ENCODE measurements around the gene THUMPD3. TPM values are rescaled to one million over a fixed set of nuclear protein-coding genes. Genes with fewer than 3 reads are reported as not detected.

Gene THUMPD3
- total RNA-seq, 2 experiments from 2014 or later, result 74.2 to 78.0 TPM

GRCh38 chr3:9384141-9384828 lies 21.4 kb downstream of the THUMPD3 start:
- Histone ChIP-seq H3K9me3 (ENCODE audit: control insufficient read depth in 1 of 2, insufficient read depth in 1 of 2, low read length in 2 of 2) (no peaks in the 10 kb centered on the region), H3K4me1 (ENCODE audit: insufficient read depth, low read length) (no peaks in the 10 kb centered on the region), H3K27me3 (ENCODE audit: control insufficient read depth in 1 of 2, insufficient read depth in 2 of 2, low read length in 2 of 2) (no peaks in the 10 kb centered on the region), H3K4me3 (ENCODE audit: low read length) (no peak overlapping the region), H3K36me3 (ENCODE audit: insufficient read depth, low read length) (peaks cover 84% of the 10 kb centered on the region), H3K27ac (ENCODE audit: low read depth in 1 of 2, low read length in 2 of 2) (no peak overlapping the region)
- ChIA-PET CTCF (interaction anchor here (0.9 to 1.0 kb wide), 2 partner anchors 9 to 11 kb away, joined by 3 read pairs; no protein-coding TSS in a partner anchor), POLR2A (interaction anchor here (2.0 to 4.7 kb wide), 2 partner anchors 11 to 15 kb away, joined by 4 to 37 read pairs; no protein-coding TSS in a partner anchor)
- H3K4me3 Mint-ChIP-seq, result no peak overlapping the region
- H3K9me3 Mint-ChIP-seq, result no peaks in the 10 kb centered on the region
- intact Hi-C loops (cut with DNase I, micrococcal nuclease), result no loop called here
- no peaks in the 10 kb centered on the region for H3K27me3 Mint-ChIP-seq
- peak overlapping the region; percentile 64 for H3K27ac Mint-ChIP-seq
- ATAC-seq (ENCODE audit: poor library complexity) (no peak), DNase-seq (no peak)
- no peak for TF ChIP-seq CTCF (IDR thresholded peaks at IDR 0.05)
- peaks cover 92% of the 10 kb centered on the region for H3K36me3 Mint-ChIP-seq (ENCODE audit: low read depth)
- peaks cover 16% of the 10 kb centered on the region for H3K4me1 Mint-ChIP-seq (ENCODE audit: low read depth)

DNA sequence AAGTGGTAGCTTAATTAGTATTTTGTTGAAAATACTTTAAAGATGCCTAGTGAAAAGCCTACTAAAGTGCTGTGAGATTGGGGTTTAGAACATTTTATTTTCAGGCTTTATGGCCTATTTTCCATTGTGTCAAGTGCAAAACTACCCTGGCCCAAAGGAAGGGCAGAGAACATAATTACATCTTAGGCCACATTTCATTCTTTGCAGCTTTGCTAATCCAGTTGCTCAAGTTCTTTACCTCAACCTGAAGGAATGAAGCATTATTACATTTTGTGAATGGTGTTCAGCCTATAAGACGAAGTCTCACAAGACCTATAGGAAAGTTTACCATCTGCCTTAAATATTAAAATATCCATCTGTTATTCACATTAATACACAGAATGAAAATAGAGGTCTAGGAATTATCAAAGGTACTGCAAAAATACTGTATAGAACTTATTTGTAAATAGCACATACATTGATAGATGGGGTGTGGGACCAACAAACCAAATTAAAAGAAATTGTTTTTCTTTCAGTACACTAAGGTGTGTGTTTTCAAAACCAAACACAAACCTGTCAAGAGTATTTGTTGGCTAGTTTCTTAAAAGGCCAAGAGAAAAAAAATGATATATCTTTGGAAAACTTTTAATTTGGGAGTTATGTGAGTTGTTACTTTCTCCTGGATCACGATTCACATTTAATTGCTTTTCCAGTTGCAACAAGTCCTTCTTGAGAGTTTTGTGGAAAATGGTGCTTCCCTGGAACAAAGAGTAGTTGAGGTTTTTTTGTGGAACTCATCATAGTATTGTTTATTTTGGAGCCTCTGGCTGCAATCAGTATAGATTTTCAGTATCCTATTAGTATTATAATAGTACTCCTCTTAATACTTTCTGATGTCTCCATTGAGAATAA lies 22.6 kb downstream of the THUMPD3 start:
- Histone ChIP-seq H3K27me3 (ENCODE audit: control insufficient read depth in 1 of 2, insufficient read depth in 2 of 2, low read length in 2 of 2) (no peaks in the 10 kb centered on the region), H3K4me3 (ENCODE audit: low read length) (no peak overlapping the region), H3K36me3 (ENCODE audit: insufficient read depth, low read length) (peaks cover 84% of the 10 kb centered on the region), H3K27ac (ENCODE audit: low read depth in 1 of 2, low read length in 2 of 2) (no peak overlapping the region), H3K4me1 (ENCODE audit: insufficient read depth, low read length) (no peaks in the 10 kb centered on the region), H3K9me3 (ENCODE audit: control insufficient read depth in 1 of 2, insufficient read depth in 1 of 2, low read length in 2 of 2) (no peaks in the 10 kb centered on the region)
- CTCF ChIA-PET, result interaction anchor here (0.7 kb wide), 1 partner anchor 32 kb away, joined by 3 read pairs; no protein-coding TSS in a partner anchor
- DNase-seq, result no peak
- Mint-ChIP-seq H3K36me3 (ENCODE audit: low read depth) (peaks cover 92% of the 10 kb centered on the region), H3K27me3 (no peaks in the 10 kb centered on the region), H3K4me1 (ENCODE audit: low read depth) (peaks cover 20% of the 10 kb centered on the region), H3K9me3 (no peaks in the 10 kb centered on the region), H3K4me3 (no peak overlapping the region), H3K27ac (peak overlapping the region; percentile 40)
- intact Hi-C loops (cut with DNase I, micrococcal nuclease), result no loop called here
- no peak for TF ChIP-seq CTCF (IDR thresholded peaks at IDR 0.05)
- POLR2A ChIA-PET, result interaction anchor here (4.7 kb wide), 1 partner anchor 10 kb away, joined by 37 read pairs; no protein-coding TSS in a partner anchor
- no peak for ATAC-seq (ENCODE audit: poor library complexity)

DNA sequence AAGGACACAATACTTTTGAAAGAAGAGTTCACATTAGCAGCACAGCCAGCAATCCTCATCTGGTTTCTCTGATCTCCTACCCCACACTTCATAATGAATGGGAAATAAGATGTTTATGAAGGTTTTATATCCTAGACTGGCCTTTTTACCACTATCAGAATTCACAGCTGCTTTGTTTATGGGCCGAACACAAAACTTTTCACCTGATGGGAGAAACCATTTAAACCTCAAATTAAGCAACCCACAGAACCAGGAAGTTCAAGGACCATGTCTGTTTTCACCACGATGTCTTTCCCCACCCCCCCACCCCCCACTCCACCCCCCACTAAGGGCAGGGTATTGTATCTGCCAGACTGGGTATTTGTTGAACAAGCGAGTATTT lies 23.2 kb downstream of the THUMPD3 start:
- H3K36me3 Mint-ChIP-seq (ENCODE audit: low read depth), result peaks cover 92% of the 10 kb centered on the region
- Histone ChIP-seq H3K4me1 (ENCODE audit: insufficient read depth, low read length) (peaks cover 3% of the 10 kb centered on the region), H3K4me3 (ENCODE audit: low read length) (no peak overlapping the region), H3K36me3 (ENCODE audit: insufficient read depth, low read length) (peaks cover 84% of the 10 kb centered on the region), H3K27ac (ENCODE audit: low read depth in 1 of 2, low read length in 2 of 2) (no peak overlapping the region), H3K27me3 (ENCODE audit: control insufficient read depth in 1 of 2, insufficient read depth in 2 of 2, low read length in 2 of 2) (no peaks in the 10 kb centered on the region), H3K9me3 (ENCODE audit: control insufficient read depth in 1 of 2, insufficient read depth in 1 of 2, low read length in 2 of 2) (no peaks in the 10 kb centered on the region)
- no peaks in the 10 kb centered on the region for H3K27me3 Mint-ChIP-seq
- H3K4me3 Mint-ChIP-seq, result no peak overlapping the region
- CTCF ChIA-PET, result interaction anchor here (0.7 kb wide), 1 partner anchor 33 kb away, joined by 3 read pairs; no protein-coding TSS in a partner anchor
- no peaks in the 10 kb centered on the region for H3K9me3 Mint-ChIP-seq
- H3K27ac Mint-ChIP-seq, result peak overlapping the region; percentile 40
- intact Hi-C loops (cut with DNase I, micrococcal nuclease), result no loop called here
- DNase-seq (no peak), ATAC-seq (ENCODE audit: poor library complexity) (no peak)
- POLR2A ChIA-PET, result interaction anchor here (0.6 to 4.7 kb wide), 2 partner anchors 9 to 20 kb away, joined by 3 to 37 read pairs; no protein-coding TSS in a partner anchor
- peaks cover 26% of the 10 kb centered on the region for H3K4me1 Mint-ChIP-seq (ENCODE audit: low read depth)
- no peak for TF ChIP-seq CTCF (IDR thresholded peaks at IDR 0.05)
